HUDEP-2 (cell line): Measurements from ENCODE around the gene CARMIL1.

Source experiments
- DNase-seq, 76 experiments: peaks; one replicate each; lab custom pipeline; 2025; ENCODE audit not compliant: unreplicated experiment in 76 of 76; lab: John Stamatoyannopoulos, UW

The CARMIL1 gene

GRCh38 chr6:25463441-25463840 is 184.3 kb downstream of the CARMIL1 start:
- no peak for DNase-seq

- no peak for DNase-seq
Observed at GRCh38 chr6:25464225-25464624, 185.1 kb downstream of the CARMIL1 start.

- DNase-seq: no peak
Observed at GRCh38 chr6:25465941-25466340, 186.8 kb downstream of the CARMIL1 start.

- no peak for DNase-seq
Observed at GRCh38 chr6:25468881-25469280, 189.7 kb downstream of the CARMIL1 start.

GRCh38 chr6:25469797-25470388 is 190.7 kb downstream of the CARMIL1 start:
- no peak for DNase-seq

- DNase-seq: peak in 7 of 76 experiments; percentile 14 to 29 (median 21)
Observed at GRCh38 chr6:25472306-25472705, 193.1 kb downstream of the CARMIL1 start.

- no peak for DNase-seq
Observed at GRCh38 chr6:25472906-25473305, 193.7 kb downstream of the CARMIL1 start.

GRCh38 chr6:25473447-25473846 is 194.3 kb downstream of the CARMIL1 start:
- no peak for DNase-seq

GRCh38 chr6:25476126-25476525 is 197.0 kb downstream of the CARMIL1 start:
- no peak for DNase-seq

- DNase-seq: no peak
Observed at GRCh38 chr6:25477006-25477590, 197.9 kb downstream of the CARMIL1 start.

GRCh38 chr6:25478973-25479372 is 199.8 kb downstream of the CARMIL1 start:
- DNase-seq: no peak

- DNase-seq: peak in 2 of 76 experiments; percentile 34 to 48
Observed at GRCh38 chr6:25481267-25481666, 202.1 kb downstream of the CARMIL1 start.

GRCh38 chr6:25482996-25483395 is 203.8 kb downstream of the CARMIL1 start:
- DNase-seq: peak in 48 of 76 experiments; percentile 10 to 69 (median 42)

GRCh38 chr6:25483943-25484342 is 204.8 kb downstream of the CARMIL1 start:
- DNase-seq: no peak

- no peak for DNase-seq
Observed at GRCh38 chr6:25484900-25485299, 205.7 kb downstream of the CARMIL1 start.

GRCh38 chr6:25485821-25486534 is 206.8 kb downstream of the CARMIL1 start:
- peak in 70 of 76 experiments; percentile 20 to 86 (median 66) for DNase-seq

- peak in 4 of 76 experiments; percentile 25 to 56 (median 30) for DNase-seq
Observed at GRCh38 chr6:25486550-25486949, 207.4 kb downstream of the CARMIL1 start.

GRCh38 chr6:25487012-25487411 is 207.8 kb downstream of the CARMIL1 start:
- no peak for DNase-seq

GRCh38 chr6:25488156-25488555 is 209.0 kb downstream of the CARMIL1 start:
- DNase-seq: no peak

- DNase-seq: no peak
Observed at GRCh38 chr6:25489399-25489798, 210.2 kb downstream of the CARMIL1 start.

- DNase-seq: peak in 72 of 76 experiments; percentile 25 to 92 (median 74)
Observed at GRCh38 chr6:25490018-25490801, 211.0 kb downstream of the CARMIL1 start.
